KOPT-K1 (cell line): ENCODE measurements around the gene CHAD.

Experiments used
- H3K27ac ChIP-seq: fragments of 200-600 bp; sonication (generic); 2 replicates; pipeline ENCODE4 v1.5.1; 2016; ENCODE audit warnings: antibody characterized with exemption, mild to moderate bottlenecking, low read depth, low read length; ENCODE audit not compliant: poor library complexity, severe bottlenecking
- H3K36me3 ChIP-seq: fragments of 200-600 bp; sonication (generic); 2 replicates; pipeline ENCODE4 v1.5.1; 2017; ENCODE audit warnings: antibody characterized with exemption, mild to moderate bottlenecking, low read length, moderate library complexity; ENCODE audit not compliant: insufficient read depth
- H3K9me3 ChIP-seq: fragments of 200-600 bp; sonication (generic); 2 replicates; pipeline ENCODE4 v1.5.1; 2017; ENCODE audit warnings: antibody characterized with exemption, low read length, mild to moderate bottlenecking; ENCODE audit not compliant: insufficient read depth, poor library complexity, severe bottlenecking

Gene CHAD

DNA sequence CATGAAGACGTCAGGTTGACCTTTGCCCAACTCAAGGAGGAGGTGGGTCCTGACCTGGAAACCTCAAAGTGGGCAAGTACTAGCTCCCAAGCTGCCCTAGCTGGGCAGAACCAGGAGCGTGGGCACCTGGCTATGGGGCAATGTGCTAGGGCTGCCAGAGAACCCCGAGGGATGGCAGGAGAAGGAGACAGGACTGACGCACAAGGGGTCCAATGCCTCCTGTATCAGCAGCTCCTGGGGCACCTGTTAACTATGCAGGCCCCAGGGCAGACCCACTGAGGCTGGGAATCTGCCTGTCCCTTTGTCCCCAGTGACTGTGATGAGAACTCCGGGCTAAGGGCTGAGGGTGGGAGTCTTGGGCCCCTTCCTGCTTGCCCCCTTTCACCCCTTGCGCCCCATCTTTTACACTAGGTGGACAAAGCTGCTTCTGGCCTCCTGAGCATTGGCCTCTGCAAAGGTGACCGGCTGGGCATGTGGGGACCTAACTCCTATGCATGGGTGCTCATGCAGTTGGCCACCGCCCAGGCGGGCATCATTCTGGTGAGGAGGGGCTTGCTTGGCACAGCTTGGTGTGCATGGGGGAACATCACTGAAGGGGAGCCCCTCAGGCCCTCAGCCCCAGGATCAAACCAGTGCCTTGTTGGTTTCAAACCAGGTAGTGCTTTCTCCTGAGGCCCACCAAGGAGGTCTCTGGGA, 7.7 kb downstream of the CHAD start:
- Histone ChIP-seq H3K27ac (no peak overlapping the region), H3K9me3 (no peaks in the 10 kb centered on the region), H3K36me3 (no peaks in the 10 kb centered on the region; the same call in 1 of the 2 replicates)

DNA sequence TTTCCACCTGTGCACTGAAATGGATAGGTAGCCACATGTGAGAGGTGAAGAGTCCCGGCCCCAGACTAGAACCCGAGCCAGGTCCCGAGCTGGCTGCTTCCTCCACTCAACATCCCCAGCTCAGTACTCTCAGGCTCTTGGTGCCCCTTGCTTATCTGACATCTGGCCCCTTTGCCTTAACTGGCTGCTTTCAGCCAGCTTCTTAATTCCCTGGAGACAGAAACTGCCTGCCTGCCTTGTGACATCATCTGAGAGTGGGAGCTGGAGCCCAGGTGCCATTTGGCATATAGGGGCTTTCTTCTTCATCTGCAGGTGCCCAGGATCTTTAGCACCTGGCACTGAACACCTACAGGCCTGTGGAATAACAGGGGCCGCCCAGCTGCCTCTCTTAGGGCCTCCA, 8.9 kb downstream of the CHAD start:
- Histone ChIP-seq H3K27ac (no peak overlapping the region), H3K9me3 (no peaks in the 10 kb centered on the region), H3K36me3 (no peaks in the 10 kb centered on the region; the same call in 1 of the 2 replicates)

DNA sequence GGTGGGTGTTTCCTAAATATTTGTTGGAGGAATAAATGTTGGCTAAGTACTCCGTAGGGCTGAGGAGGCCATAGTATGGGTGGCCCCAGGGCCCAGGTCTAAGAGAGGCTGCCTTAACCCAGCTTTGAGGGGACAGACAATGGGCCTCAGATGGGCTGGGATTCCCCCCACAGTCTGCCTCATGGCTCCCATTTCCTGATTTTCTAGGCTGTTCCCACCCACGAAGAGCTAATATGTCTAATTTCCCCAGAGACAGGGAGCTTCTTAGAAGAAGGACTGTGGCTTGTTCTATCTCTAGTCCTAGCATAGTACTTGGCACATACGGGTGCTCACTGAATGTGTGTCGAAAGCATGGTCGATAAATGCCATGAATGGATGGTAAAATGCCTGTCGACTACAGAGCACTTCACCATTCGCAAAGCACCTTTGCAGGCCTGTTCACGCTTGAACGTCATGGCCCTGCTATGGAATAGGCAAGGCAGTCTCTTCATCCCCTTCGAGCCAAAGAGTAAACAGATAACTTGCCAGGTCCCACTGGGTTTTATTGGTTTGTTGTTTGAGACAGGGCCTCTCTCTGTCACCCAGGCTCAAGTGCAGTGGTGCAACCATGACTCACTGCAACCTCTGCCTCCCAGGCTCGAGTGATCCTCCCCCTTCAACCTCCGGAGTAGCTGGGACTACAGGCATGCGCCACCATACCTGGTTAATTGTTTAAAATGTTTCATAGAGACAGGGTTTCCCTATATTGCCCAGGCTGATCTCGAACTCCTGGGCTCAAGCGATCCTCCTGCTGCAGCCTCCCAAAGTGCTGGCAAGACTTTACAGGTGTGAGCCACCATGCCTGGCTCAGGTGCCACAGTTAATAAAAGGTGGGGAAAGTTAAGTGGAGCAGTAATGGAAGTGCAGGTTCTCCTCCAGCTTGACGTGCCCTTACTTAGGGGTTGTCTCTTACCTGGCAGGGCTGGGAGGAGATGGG, 9.7 kb downstream of the CHAD start:
- Histone ChIP-seq H3K27ac (no peak overlapping the region), H3K9me3 (no peaks in the 10 kb centered on the region), H3K36me3 (no peaks in the 10 kb centered on the region; the same call in 1 of the 2 replicates)

DNA sequence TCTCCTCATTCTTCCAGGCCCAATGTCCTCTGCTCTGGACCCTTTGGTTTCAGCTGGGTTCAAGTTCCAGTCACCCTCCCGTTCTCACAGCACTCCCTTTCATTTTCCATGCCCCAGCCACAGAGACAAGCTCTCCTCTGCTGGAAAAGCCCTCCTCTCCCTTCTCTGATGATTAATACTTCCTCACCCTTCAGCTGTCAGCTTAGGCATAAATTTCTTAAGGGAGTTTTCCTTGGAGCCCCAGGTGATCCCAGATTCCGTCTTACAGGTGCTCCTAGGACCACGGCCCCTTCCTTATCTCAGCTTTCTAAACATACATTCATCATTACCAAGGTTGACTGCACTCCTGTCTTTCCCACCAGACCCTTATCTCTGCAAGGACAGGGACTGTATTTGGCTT, 10.4 kb downstream of the CHAD start:
- Histone ChIP-seq H3K27ac (no peak overlapping the region), H3K9me3 (no peaks in the 10 kb centered on the region), H3K36me3 (no peaks in the 10 kb centered on the region; the same call in 1 of the 2 replicates)

DNA sequence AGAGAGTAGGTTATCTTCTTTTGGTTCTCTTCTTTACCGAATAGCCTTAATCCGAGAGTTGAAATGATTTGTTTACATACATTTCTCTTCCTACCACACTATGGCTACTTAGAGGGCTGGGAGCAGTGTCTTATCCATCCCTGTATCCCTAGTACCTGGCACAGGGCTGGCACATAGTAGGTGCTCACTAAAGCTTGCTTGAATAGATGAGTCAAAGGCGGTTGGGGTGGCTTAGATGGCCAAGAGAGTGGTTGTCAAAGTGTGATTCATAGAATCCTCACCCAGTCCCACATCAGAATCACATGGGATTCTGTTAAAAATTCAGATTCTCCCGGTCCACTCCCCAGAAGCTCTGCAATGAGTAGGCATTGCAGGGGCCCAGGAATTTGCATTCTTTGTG, 11.1 kb downstream of the CHAD start:
- no peaks in the 10 kb centered on the region for H3K9me3 ChIP-seq
- no peaks in the 10 kb centered on the region; the same call in 1 of the 2 replicates for H3K36me3 ChIP-seq
- H3K27ac ChIP-seq: no peak overlapping the region

DNA sequence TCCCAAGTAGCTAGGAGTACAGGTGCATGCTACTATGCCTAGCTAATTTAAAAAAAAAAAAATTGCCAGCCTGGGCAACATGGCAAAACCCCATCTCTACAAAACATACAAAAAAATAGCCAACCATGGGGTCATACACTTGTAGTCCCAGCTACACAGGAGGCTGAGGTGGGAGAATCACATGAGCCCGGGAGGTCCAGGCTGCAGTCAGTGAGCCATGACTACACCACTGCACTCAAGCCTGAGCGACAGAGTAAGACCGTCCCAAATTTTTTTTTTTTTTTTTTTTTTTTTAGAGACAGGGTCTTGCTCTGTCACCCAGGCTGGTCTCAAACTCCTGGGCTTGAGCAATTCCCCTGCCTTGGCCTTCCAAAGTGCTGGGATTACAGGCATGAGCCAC, 14.8 kb downstream of the CHAD start:
- Histone ChIP-seq H3K9me3 (no peaks in the 10 kb centered on the region), H3K36me3 (no peaks in the 10 kb centered on the region), H3K27ac (no peak overlapping the region)

DNA sequence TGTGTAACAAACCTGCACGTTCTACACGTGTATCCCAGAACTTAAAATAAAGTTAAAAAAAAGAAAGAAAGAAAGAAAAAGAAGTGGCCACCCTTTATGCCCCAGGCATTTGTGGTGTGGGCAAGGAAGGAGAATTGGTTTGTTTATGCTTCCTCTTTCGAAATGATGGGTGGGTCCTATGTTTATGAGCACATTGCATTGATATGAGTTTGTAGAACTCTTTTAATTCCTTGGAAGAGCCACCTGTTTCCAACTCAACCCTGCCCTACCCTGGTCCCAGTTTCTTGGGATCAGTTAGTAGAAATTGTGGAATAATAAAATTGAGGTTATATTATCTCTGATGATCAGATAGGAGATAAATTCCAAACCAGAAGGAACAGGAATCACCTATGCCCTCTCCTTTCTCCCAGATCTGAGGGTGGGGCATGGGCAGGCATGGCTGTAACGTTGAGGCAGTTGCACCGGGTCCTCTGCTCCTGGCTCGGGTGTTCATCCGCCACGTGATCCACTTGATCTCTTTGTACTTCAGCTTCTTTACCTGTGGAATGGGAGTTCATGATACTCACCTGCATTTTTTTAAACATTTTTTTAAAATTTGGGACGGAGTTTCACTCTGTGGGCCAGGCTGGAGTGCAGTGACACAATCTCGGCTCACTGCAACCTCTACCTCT, 15.9 kb downstream of the CHAD start:
- Histone ChIP-seq H3K9me3 (no peaks in the 10 kb centered on the region), H3K27ac (no peak overlapping the region), H3K36me3 (no peaks in the 10 kb centered on the region)

DNA sequence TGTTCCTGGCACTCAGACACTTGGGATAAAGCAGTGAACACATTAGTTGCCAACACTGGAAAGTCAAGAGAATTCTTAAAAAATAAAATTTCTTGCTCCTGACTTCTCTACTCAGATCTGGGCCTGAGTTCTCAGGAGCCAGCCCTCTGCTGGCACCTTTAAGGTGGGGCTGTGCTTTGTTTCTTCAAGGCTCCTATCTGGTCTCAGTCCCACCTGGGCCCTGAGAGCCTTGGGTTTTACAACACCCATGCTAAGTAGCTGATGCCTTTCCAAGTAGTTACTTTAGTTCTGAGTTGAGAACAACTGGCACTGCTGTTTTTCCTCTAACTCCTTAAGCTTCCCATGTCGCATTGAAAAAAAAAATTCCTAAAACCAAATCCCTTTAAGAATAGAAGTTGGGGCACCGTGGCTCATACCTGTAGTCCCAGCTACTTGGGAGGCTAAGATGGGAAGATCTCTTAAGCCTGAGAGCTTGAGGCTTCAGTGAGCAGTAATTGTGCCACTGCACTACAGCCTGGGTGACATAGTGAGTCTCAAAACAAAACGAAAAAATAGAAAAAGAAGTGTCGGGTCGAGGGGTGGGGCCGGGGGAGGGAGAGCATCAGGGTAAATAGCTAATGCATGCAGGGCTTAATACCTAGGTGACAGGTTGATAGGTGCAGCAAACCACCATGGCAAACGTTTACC, 16.6 kb downstream of the CHAD start:
- no peak overlapping the region for H3K27ac ChIP-seq
- no peaks in the 10 kb centered on the region for H3K36me3 ChIP-seq
- no peaks in the 10 kb centered on the region for H3K9me3 ChIP-seq

DNA sequence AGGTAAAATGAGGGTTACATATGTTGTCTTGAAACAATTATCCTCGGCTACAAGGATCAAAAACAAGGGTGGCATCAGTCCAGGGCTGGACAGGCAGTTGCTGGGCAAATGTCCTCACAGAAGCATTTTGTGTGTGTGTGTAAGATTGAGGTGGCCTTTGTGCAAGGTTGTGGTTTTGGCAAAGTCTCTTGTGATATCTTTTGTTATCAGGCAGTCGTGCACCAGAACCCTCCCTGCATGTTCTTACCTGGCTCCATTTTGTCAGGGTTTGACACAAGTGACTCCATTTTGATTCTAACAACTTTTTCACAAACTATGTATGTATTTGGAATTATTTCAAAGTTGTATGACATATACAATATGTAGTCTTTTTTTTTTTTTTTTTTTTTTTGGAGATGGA, 20.0 kb downstream of the CHAD start:
- Histone ChIP-seq H3K27ac (no peak overlapping the region), H3K9me3 (no peaks in the 10 kb centered on the region), H3K36me3 (no peaks in the 10 kb centered on the region)

DNA sequence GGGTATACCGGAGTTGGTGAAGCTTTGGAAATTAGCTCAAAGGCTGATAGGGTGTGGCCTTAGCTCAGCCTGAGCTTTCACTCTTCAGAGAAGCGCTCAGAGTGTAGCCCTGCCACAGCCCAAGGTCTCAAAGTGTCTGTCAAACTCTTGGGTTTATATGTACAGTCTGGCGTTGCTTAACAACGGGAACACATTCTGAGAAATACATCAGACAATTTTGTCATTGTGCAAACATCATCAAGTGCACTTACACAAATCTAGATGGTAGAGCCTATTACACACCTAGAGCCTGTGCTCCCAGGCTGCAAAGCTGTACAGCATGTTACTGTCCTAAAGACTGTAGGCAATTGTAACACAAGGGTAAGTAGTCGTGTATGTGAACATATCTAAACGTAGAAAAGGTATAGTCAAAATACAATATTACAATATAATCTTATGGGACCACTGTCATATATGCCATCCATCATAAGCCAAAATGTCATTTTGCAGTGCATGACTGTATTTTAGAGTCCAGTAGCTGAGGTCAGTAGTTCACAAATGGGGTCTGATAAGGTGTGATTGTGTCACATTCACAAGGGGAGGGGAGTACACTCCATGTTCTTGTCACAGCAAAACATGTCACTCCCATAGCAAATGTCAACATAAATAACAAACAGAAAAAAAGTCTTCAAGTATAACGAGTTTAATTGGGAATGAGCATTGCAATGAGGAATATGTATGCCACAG, 20.6 kb downstream of the CHAD start:
- Histone ChIP-seq H3K36me3 (no peaks in the 10 kb centered on the region), H3K27ac (no peak overlapping the region), H3K9me3 (no peaks in the 10 kb centered on the region)

DNA sequence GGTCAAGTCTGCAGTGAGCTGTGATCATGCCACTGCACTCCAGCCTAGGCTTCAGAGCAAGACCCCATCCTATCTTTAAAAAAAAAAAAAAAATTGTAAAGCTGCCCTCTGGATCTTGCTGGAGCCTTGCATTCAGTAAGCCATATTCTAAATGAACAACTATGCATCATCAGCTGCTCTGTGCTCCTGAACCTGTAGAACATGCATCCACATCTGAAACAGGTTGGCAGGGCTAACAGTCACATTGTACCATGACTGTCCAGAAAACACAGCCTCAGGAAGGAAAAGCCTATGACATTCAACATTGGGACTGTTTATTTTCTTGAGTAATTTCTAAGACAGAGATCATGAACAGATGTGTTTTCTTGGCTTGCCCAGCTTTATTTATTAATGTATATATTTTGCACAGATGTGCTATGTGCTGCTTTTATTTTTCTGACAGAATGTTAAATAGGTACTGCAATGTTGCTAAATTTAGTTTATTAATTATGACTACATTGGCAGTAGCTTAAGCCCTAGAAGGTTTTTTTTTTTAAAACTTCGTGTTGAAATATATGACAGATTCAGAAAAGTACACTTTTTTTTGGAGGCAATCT, 22.9 kb downstream of the CHAD start:
- Histone ChIP-seq H3K27ac (no peak overlapping the region), H3K36me3 (no peaks in the 10 kb centered on the region), H3K9me3 (no peaks in the 10 kb centered on the region)

DNA sequence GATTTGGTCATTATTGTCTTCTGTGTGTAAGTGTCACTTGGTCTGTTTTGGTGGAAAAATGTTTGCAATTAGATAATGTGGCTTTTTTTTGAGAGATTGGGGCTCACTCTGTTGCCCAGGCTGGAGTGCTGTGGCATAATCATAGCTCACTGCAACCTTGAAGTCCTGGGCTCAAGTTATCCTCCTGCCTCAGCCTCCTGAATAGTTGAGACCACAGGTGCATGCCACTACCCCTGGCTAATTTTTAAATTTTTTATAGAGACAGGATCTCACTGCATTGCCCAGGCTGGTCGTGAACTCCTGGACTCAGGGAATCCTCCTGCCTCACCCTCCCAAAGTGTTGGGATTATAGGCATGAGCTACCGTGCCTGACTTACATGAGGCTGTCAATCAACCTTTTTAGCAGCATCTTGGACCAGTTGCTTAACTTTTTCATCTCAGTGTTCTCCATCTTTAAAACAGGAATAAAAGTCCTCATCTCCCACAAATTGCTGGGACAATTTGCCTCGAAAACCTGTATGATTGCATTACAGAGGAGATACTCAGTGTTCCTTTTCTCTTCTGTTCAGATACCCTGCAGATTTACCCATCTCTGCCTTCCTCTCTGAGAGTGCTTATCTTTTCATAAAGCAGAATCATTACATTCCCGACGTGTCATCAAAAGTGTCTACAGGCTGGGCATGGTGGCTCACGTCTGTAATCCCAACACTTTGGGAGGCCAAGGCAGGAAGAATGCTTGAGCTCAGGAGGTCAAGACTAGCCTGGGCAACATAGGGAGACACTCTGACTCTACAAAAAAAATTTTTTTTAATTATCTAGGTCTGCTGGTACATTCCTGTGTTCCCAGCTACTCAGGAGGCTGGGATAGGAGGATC, 23.6 kb downstream of the CHAD start:
- Histone ChIP-seq H3K27ac (no peak overlapping the region), H3K9me3 (no peaks in the 10 kb centered on the region)

DNA sequence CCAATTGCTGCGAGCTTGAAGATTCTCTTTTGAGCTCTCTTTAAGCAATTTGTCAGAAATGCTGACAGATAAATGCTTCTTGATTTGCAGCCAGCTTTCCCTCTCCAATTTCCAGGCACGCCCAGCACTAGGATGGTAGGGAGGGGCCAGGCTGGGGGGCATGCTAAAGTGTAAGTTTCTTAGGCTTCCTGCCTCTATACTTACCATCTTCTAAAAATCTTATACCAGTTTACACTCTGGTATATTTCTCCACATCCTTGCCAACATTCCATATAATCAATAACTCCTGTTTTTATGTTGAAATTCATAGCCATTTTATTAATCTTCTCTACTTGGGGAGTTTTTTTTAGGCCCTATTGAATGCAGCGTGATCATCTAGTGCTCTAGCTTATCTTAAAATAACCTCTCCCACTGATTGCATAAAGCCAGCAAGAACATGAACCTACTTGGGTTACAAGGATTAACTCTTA, 25.1 kb downstream of the CHAD start:
- Histone ChIP-seq H3K9me3 (no peaks in the 10 kb centered on the region), H3K27ac (no peak overlapping the region), H3K36me3 (no peaks in the 10 kb centered on the region)

More for the DNA sequence above, 23.6 kb downstream of the CHAD start:
- no peaks in the 10 kb centered on the region for H3K36me3 ChIP-seq
